Esophagus muscularis mucosa (tissue), 4 donors: ENCODE results near the gene HAPSTR1. TPM values are rescaled to one million over a fixed set of nuclear protein-coding genes. Genes with fewer than 3 reads are reported as not detected.

Source experiments
- DNase-seq: peaks from one replicate; pipeline ENCODE4 v3.0.0-alpha.2; 2017; ENCODE audit errors: extremely low spot score
- H3K27ac ChIP-seq, 4 donors: fragments of 200-600 bp; sonication (generic); replicated peaks in 1 of 4; 1 replicate in 3 of 4; 2 replicates in 1 of 4; pipeline ENCODE4 v1.5.1; 2016 to 2019; ENCODE audit warnings: mild to moderate bottlenecking in 1 of 4
- H3K27me3 ChIP-seq, 4 donors: fragments of 200-600 bp; sonication (generic); one replicate each; pipeline versions ENCODE4 v1.5.1 to v1.6.0; 2016 to 2019
- H3K36me3 ChIP-seq, 4 donors: fragments of 200-600 bp; sonication (generic); one replicate each; pipeline ENCODE4 v1.5.1; 2016 to 2019
- H3K4me1 ChIP-seq, 4 donors: fragments of 200-600 bp; sonication (generic); one replicate each; pipeline ENCODE4 v1.5.1; 2016 to 2019
- H3K4me3 ChIP-seq, 4 donors: fragments of 200-600 bp; sonication (generic); 1 replicate in 2 of 4; 2 replicates in 2 of 4; pipeline ENCODE4 v1.5.1; 2016 to 2019; ENCODE audit warnings: mild to moderate bottlenecking in 4 of 4, moderate library complexity in 1 of 4
- H3K9me3 ChIP-seq, 4 donors: fragments of 200-600 bp; sonication (generic); 1 replicate in 3 of 4; 2 replicates in 1 of 4; pipeline ENCODE4 v1.5.1; 2016 to 2019
- EP300 ChIP-seq: sonication (generic); formaldehyde crosslinking; IDR thresholded peaks from one replicate; pipeline ENCODE4 v1.6.1; 2017; ENCODE audit warnings: antibody characterized with exemption
- POLR2A ChIP-seq: fragments of 450-650 bp; IDR thresholded peaks from one replicate; pipeline ENCODE4 v1.6.1; 2017; ENCODE audit warnings: antibody characterized with exemption, moderate library complexity, mild to moderate bottlenecking, low read depth
- POLR2AphosphoS5 ChIP-seq, 2 donors: sonication (generic); formaldehyde crosslinking; IDR thresholded peaks; one replicate each; pipeline ENCODE4 v1.6.1; 2017; ENCODE audit warnings: antibody characterized with exemption in 2 of 2
- WGBS: methylation state at CpG from one replicate; pipeline ENCODE4 v1.1.5; 2018; 5-methylcytosine and 5-hydroxymethylcytosine counted together
- intact Hi-C: fragments of 100-400 bp; cut with DNase I; formaldehyde crosslinking; loops from one replicate; pipeline ENCODE4 v1.15.1; 2023
- total RNA-seq, 4 donors: library from RNA; depleted of rRNA; stranded (reverse); fragments of >200 nt; gene quantifications; one replicate each; pipeline versions ENCODE4 v1.1.0 to v1.2.1, GENCODE V29; 2016
- TF ChIP-seq, protein P1 (sequence below), 3 experiments: fragments of 200-600 bp in 2 of 3; fragments of 450-650 bp in 1 of 3; sonication (generic) in 2 of 3; IDR thresholded peaks; one replicate each; pipeline ENCODE4 v1.5.1; 2017 to 2019; ENCODE audit warnings: antibody characterized with exemption in 3 of 3, mild to moderate bottlenecking in 2 of 3, moderate library complexity in 1 of 3

HAPSTR1 gene
- total RNA-seq, 4 donors from 2014 or later, result 51.7 to 65.2 (median 57.1) TPM

- peak; percentile 96 for DNase-seq
- intact Hi-C loops, result loop anchor here (5.0 kb wide), 1 partner anchor 45 kb away; the partner anchor contains the start of gene HAPSTR1
- TF ChIP-seq POLR2AphosphoS5 (IDR thresholded peaks at IDR 0.05) (peak; percentile 86 to 89), POLR2A (no peak)
- peaks cover 14 to 17% (median 15%) of the 10 kb centered on the region in 4 donors for H3K4me1 ChIP-seq
- no peaks in the 10 kb centered on the region for H3K9me3 ChIP-seq
- H3K27me3 ChIP-seq, result peaks cover 0 to 3% (median 0%) of the 10 kb centered on the region in 4 donors
- WGBS, result 29% methylated on average over 7 of the region's 7 CpGs
- no peak overlapping the region for H3K4me3 ChIP-seq
- no peaks in the 10 kb centered on the region for H3K36me3 ChIP-seq
- H3K27ac ChIP-seq, result peak overlapping the region; percentile 50 to 81 (median 72)
These were observed 43.6 kb upstream of the HAPSTR1 start for GRCh38 chr16:9047689-9048301.

GRCh38 chr16:9048302-9048700, 43.1 kb upstream of the HAPSTR1 start:
- intact Hi-C loops, result loop anchor here (5.0 kb wide), 1 partner anchor 44 kb away; the partner anchor contains the start of gene HAPSTR1
- Histone ChIP-seq H3K4me3 (no peak overlapping the region), H3K4me1 (peaks cover 14 to 22% (median 18%) of the 10 kb centered on the region in 4 donors), H3K27me3 (peaks cover 0 to 6% (median 0%) of the 10 kb centered on the region in 4 donors), H3K27ac (peak overlapping the region; percentile 50 to 81 (median 72)), H3K36me3 (no peaks in the 10 kb centered on the region), H3K9me3 (no peaks in the 10 kb centered on the region)
- 81% methylated on average over 4 of the region's 4 CpGs for WGBS
- TF ChIP-seq POLR2AphosphoS5 (IDR thresholded peaks at IDR 0.05) (no peak), EP300 (no peak)
- TF ChIP-seq, protein P1, sequence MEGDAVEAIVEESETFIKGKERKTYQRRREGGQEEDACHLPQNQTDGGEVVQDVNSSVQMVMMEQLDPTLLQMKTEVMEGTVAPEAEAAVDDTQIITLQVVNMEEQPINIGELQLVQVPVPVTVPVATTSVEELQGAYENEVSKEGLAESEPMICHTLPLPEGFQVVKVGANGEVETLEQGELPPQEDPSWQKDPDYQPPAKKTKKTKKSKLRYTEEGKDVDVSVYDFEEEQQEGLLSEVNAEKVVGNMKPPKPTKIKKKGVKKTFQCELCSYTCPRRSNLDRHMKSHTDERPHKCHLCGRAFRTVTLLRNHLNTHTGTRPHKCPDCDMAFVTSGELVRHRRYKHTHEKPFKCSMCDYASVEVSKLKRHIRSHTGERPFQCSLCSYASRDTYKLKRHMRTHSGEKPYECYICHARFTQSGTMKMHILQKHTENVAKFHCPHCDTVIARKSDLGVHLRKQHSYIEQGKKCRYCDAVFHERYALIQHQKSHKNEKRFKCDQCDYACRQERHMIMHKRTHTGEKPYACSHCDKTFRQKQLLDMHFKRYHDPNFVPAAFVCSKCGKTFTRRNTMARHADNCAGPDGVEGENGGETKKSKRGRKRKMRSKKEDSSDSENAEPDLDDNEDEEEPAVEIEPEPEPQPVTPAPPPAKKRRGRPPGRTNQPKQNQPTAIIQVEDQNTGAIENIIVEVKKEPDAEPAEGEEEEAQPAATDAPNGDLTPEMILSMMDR (IDR thresholded peaks at IDR 0.05), result no peak
- DNase-seq, result no peak

GRCh38 chr16:9049241-9049640, 42.2 kb upstream of the HAPSTR1 start:
- intact Hi-C loops, result loop anchor here (5.0 kb wide), 1 partner anchor 43 kb away; the partner anchor contains the start of gene HAPSTR1

DNA sequence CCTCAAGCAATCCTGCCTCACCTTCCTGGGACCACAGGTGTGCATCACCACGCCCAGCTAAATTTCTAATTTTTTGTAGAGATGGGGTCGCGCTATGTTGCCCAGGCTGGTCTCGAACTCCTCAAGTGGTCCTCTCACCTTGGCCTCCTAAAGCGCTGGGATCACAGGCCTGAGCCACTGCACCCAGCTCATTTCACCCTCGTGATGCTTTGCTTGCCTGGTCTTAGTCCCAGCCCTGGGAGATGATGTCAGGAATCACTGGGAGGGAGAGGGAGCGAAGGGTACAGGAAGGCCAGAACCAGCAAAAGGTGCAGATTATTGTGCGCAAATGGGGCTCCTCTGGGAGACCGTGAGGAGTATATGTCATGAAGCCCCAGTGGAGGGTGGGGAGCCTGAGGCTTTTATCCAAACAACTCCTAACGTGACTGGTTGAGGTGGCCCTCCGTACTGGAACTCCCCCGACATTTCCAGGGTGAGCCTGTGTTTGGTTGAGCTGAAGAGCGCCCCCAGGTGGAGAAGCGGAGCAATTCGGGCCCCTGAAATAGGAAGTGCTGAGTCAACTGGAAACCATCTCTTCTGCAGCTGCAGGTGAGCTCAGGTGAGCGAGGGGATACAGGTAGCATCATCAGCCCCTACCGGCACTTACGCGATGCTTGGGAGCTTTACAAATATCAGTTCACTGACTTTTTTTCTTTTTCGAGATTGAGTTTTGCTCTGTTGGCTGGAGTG, 41.2 kb upstream of the HAPSTR1 start:
- no peak for DNase-seq
- intact Hi-C loops, result loop anchor here (2.0 kb wide), 1 partner anchor 19 kb away; no protein-coding TSS in a partner anchor
- 61% methylated on average over 20 of the region's 20 CpGs for WGBS

More at GRCh38 chr16:9049241-9049640, 42.2 kb upstream of the HAPSTR1 start:
- Histone ChIP-seq H3K27me3 (peaks cover 0 to 11% (median 0%) of the 10 kb centered on the region in 4 donors), H3K36me3 (no peaks in the 10 kb centered on the region), H3K4me1 (peaks cover 15 to 22% (median 22%) of the 10 kb centered on the region in 4 donors), H3K4me3 (no peak overlapping the region), H3K27ac (no peak overlapping the region), H3K9me3 (no peaks in the 10 kb centered on the region)
- WGBS, result 87% methylated on average over 7 of the region's 7 CpGs
- TF ChIP-seq POLR2A (no peak), EP300 (no peak), POLR2AphosphoS5 (IDR thresholded peaks at IDR 0.05) (no peak)
- TF ChIP-seq, protein P1 (IDR thresholded peaks at IDR 0.05), result no peak
- DNase-seq, result no peak

More for the DNA sequence above, 41.2 kb upstream of the HAPSTR1 start:
- Histone ChIP-seq H3K9me3 (no peaks in the 10 kb centered on the region), H3K4me3 (no peak overlapping the region), H3K27ac (no peak overlapping the region), H3K4me1 (peaks cover 15 to 22% (median 22%) of the 10 kb centered on the region in 4 donors), H3K36me3 (no peaks in the 10 kb centered on the region), H3K27me3 (peaks cover 0 to 11% (median 0%) of the 10 kb centered on the region in 4 donors)
- TF ChIP-seq EP300, result no peak
- TF ChIP-seq, protein P1 (IDR thresholded peaks at IDR 0.05), result no peak
- TF ChIP-seq POLR2A, result no peak
- no peak for TF ChIP-seq POLR2AphosphoS5 (IDR thresholded peaks at IDR 0.05)
